GM19239 (cell line): ENCODE measurements around the gene MAML3.

ENCODE experiments used
- DNase-seq: peaks from one replicate; pipeline ENCODE4 v3.0.0; 2011; ENCODE audit warnings: low spot score; ENCODE audit not compliant: insufficient read length
- FAIRE-seq: peaks from 2 replicates; lab custom pipeline; 2011; peaks lifted over from hg19 to GRCh38; lab: Jason Lieb, UNC

MAML3 gene

DNA sequence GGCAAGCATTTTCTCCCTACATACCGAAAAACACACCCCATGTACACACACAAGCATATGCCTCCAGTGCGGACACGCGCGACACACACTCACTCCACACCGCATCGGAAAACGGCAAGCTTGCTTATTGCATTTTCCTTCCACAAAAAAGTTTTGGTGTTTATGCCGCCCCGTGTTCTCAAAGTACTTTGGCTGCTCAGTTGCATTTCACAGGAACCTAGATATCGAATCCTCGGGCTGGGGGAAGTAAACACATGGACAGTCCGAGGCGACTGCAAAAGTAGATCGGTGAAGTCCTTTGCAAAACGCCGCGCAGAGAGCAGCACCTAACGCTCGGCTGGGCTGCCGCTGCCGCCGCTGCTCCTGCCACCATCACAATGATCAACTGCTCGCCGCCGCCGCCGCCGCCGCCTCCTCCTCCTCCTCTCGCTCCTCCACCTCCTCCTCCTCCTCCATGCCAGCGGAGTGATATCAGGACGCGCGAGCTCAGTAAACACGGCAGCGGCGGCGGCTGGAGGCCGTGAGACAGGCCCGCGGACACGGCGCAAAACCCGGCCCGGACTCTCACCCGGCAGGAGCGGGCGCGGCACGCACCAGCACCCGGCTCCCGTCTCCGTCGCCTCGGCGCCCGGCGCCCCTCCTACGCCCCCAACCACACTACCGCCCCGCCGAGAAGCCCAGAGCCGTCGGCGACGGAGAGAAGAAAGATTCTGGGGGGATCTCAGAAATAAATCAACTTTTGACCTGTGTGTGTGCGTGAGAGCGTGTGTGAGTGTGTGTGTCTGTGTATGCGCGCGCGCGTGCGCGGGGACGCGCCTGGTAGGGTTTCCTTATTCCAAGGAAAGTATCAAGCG is at the start of gene MAML3:
Gene MAML3, minus strand, starts transcription at position 467 of the 854 bp plus-strand sequence. CDS start 857 bp downstream, outside the sequence.
- no peak for FAIRE-seq

DNA sequence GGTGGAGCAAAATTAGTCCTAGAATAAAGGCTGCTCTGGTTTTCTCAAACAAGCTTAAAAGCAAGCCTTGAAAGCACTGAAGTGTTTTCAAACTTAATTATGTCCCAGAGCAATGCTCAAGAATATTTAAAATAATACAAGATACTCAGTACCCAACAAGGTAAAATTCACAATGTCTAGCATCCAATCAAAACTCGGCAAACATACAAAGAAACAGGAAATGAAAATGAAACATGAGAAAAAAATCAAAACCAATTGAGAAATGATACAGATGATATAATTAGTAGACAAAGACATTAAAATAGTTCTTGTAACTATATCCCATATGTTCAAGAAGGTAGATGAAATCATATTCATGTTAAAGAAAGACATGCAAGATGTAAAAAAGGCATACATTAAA is 45.0 kb upstream of the MAML3 start:
- DNase-seq (no peak), FAIRE-seq (no peak)

More for the DNA sequence above, at the start of gene MAML3:
- no peak for DNase-seq

DNA sequence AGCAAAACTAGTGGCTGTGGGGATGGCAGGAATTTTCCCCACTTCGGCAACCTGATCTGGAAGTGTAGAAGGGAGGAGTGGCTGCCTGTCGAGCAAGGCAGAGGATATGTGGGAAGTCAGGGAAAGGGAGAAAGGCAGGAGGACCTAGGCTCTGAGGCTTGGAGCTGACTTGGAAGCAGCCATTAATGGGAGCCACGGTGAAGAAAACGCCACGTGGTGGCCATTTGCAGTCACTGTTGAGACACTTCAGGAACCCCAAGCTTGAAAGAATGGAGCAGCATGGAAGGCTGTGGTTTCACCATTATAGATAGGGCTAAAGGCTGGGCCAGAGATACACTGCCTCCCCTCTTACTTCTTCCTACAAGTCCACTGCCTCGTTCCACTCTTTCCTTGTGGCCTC is 41.8 kb upstream of the MAML3 start:
- DNase-seq: no peak
- no peak for FAIRE-seq

DNA sequence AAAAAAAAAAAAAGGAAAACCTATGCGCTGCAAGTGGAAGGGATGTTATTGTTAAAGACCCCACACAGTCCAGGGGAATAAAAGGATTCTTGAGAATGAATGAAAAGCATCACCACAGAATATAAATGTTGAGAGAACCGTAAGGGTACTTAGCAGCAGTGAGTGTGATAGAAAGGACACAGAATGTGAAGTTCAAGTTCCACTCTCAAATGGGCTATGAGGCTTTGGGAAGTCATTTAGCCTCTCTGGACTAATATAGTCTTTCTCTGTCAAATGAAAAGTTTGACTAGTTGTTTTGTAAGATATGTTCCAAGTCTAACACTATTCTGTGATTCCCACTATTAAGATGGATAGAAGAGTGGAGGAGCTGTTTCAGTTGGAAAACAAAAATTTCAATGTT is 35.8 kb upstream of the MAML3 start:
- DNase-seq (no peak), FAIRE-seq (no peak)

DNA sequence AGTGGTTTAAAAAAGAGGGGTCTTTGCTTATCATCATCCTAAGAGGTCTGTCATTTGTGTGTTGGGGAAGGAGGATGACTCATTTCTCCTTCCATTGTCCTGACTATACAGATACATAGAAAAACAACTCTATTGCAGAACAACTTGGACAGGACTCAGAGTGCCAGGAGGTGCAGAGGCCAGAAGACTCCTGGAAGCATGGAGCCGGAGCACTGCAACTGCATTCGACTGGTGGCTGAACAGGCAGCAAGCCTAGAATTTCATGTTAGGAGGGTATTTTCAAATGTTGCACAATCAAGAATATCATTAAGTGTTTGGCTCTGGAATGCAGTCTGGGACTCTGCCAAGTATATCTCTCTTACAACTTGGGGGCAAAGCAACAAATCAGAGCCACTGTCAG is 35.0 kb upstream of the MAML3 start:
- DNase-seq (no peak), FAIRE-seq (no peak)

DNA sequence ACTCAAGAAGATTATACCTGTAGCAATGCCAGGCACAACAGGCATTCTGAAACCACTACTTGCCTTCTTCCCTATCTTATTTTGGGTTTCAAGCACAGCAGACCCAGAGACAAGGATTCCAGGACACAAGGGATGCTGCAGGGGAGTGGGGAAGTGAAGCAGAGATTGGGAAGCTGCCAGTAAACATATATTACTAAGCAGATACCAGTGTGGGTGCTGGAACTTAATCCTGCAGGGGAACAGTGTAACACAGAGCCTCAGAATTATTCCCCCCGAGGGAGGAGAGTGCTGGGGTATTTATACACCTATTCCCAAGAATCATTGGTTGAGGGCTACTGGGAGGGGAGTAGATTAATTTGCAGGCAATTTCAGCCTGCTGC is 33.3 kb upstream of the MAML3 start:
- FAIRE-seq (no peak), DNase-seq (no peak)

DNA sequence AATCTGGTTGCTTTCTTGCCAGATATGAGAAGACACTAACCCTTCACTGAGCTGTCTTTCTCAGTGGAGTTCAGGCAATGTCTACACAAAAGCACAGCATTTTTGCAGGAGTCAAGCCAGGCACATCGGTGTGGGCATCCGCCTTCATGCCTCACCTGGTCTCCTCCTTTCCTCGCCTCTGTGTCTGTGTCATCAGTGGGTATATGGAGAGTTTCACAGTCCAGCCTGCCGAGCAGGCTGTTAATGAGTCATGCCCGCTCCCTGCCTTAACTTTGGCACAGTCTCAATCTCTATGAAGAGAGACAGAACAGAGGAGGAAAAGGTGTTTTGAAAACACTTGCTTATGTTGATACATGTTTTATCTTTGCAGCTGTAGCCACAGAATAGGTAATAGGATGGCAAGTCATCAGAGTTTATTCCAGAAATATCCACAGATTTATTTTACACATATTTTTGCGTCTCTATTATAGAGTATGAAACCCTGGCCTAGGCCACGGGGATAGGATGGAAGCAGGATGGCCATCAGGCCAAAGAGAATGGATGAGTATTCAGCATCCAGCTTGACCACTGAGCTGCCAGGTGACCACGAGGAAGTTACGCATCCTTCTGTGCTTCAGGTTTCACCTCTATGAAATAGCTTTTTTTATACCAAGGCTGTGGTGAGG is 32.8 kb upstream of the MAML3 start:
- no peak for FAIRE-seq
- no peak for DNase-seq

DNA sequence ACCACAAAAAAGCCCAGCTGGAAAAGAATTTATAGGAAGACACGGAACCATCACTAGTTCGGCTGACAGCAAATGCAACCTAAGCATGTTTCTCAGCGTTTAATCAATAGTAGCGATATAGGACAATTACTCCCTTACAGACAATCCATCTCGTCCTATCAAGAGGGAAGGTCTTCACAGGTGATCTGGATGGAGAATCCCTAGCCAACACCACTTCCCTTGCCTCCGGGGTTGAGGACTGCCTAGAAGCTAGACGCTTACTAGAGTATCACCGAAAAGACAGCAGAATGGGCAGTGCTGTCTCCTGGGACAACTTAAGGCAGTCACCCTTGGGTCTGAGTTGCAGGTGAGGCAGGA is 32.1 kb upstream of the MAML3 start:
- FAIRE-seq (no peak), DNase-seq (no peak)

DNA sequence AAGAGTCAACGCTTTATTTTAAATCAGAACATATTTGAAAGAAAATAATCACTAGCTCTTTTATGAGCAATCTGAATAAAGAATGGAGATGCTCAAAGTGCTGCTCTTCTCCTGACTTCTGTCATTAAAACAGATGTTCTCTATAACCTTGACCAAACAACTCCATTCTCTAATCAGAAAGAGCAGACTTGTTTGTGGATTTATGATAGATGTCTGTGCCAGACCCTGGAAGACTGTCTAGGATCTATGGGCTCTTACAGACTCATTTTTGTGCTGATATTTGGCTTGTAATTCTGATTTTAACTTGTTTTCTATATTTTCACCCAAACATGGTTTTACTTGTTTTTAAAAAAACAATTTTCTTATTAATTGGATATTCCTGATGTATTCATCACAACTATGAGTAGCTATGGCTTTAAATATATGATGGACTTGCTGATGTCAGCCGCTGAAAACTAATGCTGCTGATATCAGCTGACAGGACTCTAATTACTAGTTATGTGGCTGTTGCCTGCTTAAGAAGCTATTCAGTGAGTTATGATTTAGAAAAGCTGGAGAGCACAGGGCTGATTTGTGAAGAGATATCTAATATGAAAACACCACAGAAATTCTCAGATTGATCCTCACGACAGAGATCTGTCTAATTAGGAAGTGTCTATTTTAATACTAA is 31.6 kb upstream of the MAML3 start:
- no peak for FAIRE-seq

DNA sequence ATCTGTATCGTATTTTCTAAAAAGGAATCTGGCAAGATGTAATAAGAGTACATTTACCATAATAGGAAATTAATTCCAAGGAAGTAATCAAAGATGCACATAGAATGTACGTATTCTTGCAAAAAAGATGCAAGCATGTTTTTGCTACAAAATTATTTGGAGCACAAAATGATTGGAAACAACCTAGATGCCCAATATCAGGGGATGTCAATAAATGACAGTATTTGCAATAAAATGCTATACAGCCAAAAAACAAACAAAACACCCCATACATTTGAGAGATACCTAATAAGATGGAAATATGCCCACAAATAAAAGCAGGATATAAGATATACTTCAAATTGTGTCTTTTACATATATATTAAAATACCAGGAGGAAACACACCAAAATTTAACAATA is 29.3 kb upstream of the MAML3 start:
- no peak for DNase-seq
- FAIRE-seq: no peak

More for the DNA sequence above, 31.6 kb upstream of the MAML3 start:
- no peak for DNase-seq

DNA sequence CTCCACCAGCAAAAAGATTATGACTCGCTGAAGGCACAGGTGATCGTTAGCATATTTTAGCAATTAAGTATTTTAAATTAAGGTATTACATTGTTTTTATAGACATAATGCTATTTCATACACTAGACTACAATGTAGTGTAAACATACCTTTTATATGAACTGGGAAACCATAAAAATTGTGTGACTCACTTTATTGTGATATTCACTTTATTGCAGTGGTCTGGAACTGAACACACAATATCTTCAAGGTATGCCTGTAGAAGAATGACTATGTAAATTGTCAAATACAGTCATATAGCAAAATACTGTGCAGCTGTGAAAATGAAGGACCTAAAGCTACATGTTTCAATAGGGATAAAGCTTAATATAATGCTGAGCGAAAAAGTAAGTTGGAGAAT is 26.6 kb upstream of the MAML3 start:
- no peak for DNase-seq
- no peak for FAIRE-seq

DNA sequence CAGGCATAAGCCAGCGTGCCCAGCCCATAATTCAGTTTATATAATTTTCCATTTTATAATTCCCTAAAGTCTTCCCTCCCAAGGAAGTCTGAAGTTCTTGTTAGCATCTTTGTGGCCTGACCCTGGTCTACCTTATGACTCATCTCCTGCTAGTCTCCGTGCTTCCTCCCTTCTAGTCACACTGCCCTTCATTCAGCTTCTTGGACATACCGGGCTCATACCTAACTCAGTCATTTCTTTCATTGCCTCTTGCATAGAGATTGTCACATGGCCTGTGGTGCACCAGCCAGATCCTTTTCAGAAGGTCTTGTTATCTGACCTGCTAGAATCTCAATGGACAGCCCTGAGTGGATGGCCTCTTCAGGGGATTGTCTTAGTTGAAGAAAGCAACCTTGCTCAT is 22.8 kb upstream of the MAML3 start:
- FAIRE-seq: no peak
- DNase-seq: no peak

DNA sequence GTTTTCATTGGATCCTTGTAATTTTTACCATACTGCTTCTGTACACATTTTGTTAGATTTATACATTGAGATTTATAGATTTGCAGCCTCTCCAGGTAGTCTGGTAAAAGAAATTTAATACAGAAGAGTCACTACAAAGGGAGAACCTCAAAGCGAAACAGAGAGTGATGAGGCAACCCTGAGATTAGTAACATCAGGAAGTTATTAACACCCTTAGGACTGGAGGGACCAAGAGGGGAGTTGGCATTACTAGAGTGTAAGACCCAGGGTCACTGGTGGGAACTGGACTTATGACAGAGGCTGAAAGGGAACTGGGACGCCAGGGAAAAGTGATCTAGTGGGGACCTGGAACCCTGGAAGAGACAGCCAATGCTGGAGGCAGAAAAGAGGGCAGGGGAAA is 20.6 kb upstream of the MAML3 start:
- no peak for FAIRE-seq

DNA sequence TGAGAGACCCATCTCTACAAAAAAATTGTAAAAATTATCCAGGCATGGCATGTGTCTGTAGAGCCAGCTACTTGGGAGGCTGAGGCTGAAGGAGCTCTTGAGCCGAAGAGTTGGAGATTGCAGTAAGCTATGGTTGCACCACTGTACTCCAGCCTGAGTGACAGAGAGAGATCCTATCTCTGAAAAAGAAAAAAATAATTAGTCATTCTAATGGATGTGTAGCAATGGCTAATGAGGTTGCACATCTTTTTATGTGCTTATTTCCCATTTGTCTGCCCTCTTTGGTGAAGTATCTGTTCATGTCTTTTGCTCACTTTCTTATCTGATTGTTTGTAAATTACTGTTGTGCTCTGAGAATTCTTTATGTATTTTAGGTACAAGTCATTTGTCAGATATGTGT is 19.0 kb upstream of the MAML3 start:
- FAIRE-seq: no peak
- DNase-seq: no peak

More for the DNA sequence above, 20.6 kb upstream of the MAML3 start:
- no peak for DNase-seq

DNA sequence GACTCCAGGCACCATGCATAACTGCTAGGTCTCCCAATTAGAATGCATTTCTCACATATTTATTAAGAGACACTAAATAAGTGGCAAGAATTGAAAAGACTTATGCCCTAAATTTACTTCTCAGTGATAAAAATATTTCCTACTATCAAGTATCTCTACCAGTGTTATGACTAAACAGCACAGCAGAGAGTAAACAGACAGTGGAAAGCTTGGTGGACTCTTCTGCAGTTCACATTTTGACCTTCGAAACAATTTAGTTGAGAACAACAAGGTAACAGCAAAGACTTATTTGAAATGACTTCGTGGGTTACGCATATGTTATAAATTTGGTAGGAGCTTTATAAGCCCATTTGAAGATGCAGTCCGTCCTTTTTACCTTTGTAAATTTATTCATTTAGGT is 16.3 kb upstream of the MAML3 start:
- FAIRE-seq: no peak
- DNase-seq: no peak

DNA sequence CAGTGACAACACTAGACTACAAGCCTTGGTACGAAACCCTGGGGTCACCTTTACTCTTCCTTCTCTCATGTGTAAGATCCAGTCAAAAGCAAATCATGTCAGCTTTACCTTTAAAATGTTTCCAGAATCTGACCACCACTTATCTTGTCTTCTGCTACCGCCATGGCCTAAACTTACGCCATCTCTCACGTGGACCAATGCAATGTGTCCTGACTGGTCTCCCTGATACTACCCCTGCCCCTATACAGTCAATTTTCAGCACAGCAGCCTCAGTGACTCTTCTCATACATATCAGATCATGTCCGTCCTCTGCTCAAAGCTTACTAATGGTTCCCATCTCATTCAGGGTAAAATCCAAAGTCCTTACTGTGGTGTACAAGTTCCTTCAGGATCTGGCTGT is 15.0 kb upstream of the MAML3 start:
- FAIRE-seq: no peak
- no peak for DNase-seq

DNA sequence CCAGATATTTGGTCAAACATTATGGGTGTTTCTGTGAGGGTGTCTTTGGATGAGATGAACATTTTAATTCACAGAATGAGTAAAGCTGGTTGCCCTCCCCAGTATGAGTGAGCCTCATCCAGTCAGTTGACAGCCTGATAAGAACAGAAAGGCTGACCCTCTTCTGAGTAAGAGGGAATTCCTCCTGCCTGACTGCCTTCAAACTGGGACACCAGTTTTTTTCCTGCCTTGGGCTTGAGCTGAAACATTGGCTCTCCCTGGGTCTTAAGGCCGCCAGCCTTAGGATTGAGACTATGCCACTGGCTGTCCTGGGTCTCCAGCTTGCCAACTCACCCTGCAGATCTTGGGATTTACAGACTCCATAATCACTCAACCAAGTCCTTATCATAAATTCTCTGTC is 14.5 kb upstream of the MAML3 start:
- DNase-seq (no peak), FAIRE-seq (no peak)

DNA sequence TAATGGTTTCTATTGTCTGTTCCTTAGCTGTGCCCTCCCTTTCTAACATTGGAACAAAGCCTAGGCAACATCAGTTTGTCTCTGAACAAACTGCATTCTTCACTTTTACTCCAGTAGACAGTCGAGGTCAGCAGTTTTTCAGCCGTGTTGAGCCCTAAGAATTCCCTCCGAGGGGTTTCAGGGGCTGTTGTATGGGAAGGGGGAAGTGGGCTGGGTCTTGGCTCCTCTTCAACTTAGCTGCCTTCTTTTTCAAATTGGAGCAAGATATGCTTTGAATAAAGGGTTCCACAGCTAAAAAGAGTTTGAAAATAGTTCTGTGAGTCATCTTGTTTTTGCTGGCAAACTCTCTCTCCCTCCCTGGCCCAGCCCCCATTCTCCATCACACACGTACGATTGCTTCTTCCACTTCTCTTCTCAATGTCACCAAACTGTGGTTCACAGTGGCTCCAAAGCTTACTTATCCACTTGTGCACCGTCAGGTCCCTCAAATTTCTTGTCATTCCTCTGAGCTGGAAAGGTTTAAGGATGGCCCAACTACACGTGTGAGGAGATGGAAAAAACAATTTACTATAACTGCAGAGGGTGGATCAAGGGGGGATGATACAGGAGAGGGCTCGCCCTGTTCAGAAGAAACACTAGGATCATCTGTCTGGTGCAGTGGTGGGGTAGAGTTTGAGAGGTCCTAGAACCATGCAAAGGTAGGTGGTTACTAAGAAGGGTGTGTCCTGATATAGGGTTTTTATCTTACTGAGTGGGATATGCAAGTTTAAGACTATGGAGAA is 9.2 kb upstream of the MAML3 start:
- no peak for FAIRE-seq
- no peak for DNase-seq

DNA sequence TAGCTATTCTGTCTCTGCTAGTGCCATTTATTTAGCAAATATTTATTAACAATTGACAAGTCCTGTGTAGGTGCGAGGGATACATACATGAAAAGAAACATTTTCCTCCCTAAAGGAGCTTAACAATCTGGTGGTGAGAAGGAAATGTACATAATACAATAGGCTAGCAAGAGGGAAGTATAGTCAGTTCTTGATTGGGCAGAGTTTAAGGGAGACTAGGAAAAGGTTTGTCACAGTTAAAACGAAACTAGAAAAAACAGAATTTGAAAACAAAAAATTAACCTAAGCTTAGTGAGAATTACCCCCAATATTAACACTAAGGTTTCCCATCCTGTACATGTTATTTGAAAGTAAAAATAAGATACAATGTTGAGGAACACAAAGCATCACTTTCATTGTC is 8.6 kb upstream of the MAML3 start:
- DNase-seq: no peak
- no peak for FAIRE-seq

DNA sequence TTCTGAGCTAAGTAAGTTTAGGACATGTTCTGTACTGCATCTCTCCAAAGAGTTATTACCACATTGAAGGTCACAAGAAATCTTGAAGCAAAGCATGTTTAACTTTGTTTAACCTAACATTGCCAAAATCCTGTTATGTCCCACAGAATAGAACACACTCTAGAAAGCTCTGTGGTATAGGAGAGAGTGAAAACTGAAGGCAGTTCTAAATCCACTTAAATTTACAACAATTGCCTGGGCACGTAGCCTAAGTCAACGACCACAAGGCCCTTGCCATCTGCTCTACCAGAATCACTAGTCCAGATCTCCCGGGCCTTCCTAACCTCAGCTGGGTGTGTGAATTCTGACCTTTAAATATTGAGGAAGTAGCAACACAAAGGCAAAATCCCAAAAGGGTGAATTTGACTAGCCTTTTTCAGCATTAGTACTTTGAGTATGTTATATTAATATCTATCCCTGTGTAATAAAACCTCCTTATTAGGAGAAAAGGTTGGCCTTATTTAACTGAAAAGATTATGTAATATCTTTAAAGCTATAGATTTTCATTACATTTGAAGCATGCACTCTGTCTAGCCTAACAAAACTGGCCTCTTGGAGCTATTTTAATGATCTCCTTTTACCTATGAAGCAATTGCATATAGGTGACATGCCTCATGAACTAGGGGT is 4.5 kb upstream of the MAML3 start:
- DNase-seq: no peak

More for the DNA sequence above, 4.5 kb upstream of the MAML3 start:
- no peak for FAIRE-seq
